Uterus (tissue), 4 donors: ENCODE data around the gene FRMD8. TPM values are rescaled to one million over a fixed set of nuclear protein-coding genes. Genes with fewer than 3 reads are reported as not detected.

Source experiments
- DNase-seq, 2 donors: peaks; one replicate each; pipeline ENCODE4 v3.0.0-alpha.2; 2019 to 2020
- H3K27ac ChIP-seq, 2 donors: fragments of 200-600 bp; sonication (generic); 1 replicate in 1 of 2; 2 replicates in 1 of 2; pipeline ENCODE4 v1.5.1; 2016 to 2018
- H3K27me3 ChIP-seq, 2 donors: fragments of 200-600 bp; sonication (generic); one replicate each; pipeline ENCODE4 v1.5.1; 2018 to 2019; ENCODE audit warnings: control low read depth in 1 of 2
- H3K36me3 ChIP-seq, 2 donors: fragments of 200-600 bp; sonication (generic); one replicate each; pipeline ENCODE4 v1.5.1; 2019; ENCODE audit warnings: control low read depth in 1 of 2
- H3K4me1 ChIP-seq, 2 donors: fragments of 200-600 bp; sonication (generic); one replicate each; pipeline ENCODE4 v1.5.1; 2018 to 2019; ENCODE audit warnings: control low read depth in 1 of 2
- H3K4me3 ChIP-seq, 2 donors: fragments of 200-600 bp; sonication (generic); 1 replicate in 1 of 2; 2 replicates in 1 of 2; pipeline ENCODE4 v1.5.1; 2018 to 2019; ENCODE audit warnings: mild to moderate bottlenecking in 1 of 2
- H3K9me3 ChIP-seq, 2 donors: fragments of 200-600 bp; sonication (generic); one replicate each; pipeline ENCODE4 v1.5.1; 2019; ENCODE audit warnings: control low read depth in 1 of 2
- CTCF ChIP-seq, 4 experiments: fragments of 200-600 bp in 2 of 4; fragments of 450-650 bp in 2 of 4; sonication (generic) in 2 of 4; IDR thresholded peaks; one replicate each; pipeline ENCODE4 v1.5.1; 2016 to 2019; ENCODE audit warnings: antibody characterized with exemption in 4 of 4, mild to moderate bottlenecking in 2 of 4, moderate library complexity in 1 of 4
- POLR2A ChIP-seq, 2 donors: fragments of 450-650 bp; IDR thresholded peaks; one replicate each; pipeline ENCODE4 v1.6.1; 2016; ENCODE audit warnings: antibody characterized with exemption in 2 of 2, mild to moderate bottlenecking in 1 of 2, moderate library complexity in 1 of 2
- intact Hi-C: fragments of 100-400 bp; cut with DNase I; formaldehyde crosslinking; loops from one replicate; pipeline ENCODE4 v1.15.1; 2023; ENCODE audit warnings: low total_unique reads
- total RNA-seq, 4 donors: library from RNA; depleted of rRNA in 3 of 4; stranded (reverse); fragments of >200 nt in 3 of 4; gene quantifications; one replicate each; pipeline versions ENCODE4 v1.1.0 to v1.2.4, GENCODE V29; 2014 to 2023
- donor health status: DM: yes; HTN: yes; CAD: no.

Gene FRMD8
- total RNA-seq, 4 donors from 2014 or later, result 15.9 to 160 (median 41.5) TPM

- H3K9me3 ChIP-seq, result no peaks in the 10 kb centered on the region
- TF ChIP-seq CTCF (IDR thresholded peaks at IDR 0.05), result no peak
- TF ChIP-seq POLR2A (IDR thresholded peaks at IDR 0.05), result peak in 1 of 2 donors; percentile 12
- peaks cover 13 to 17% of the 10 kb centered on the region in 2 donors for H3K4me1 ChIP-seq
- H3K36me3 ChIP-seq, result no peaks in the 10 kb centered on the region
- H3K4me3 ChIP-seq, result peak overlapping the region; percentile 17 to 41
- DNase-seq, result no peak
- H3K27me3 ChIP-seq, result no peaks in the 10 kb centered on the region
- H3K27ac ChIP-seq, result peak overlapping the region; percentile 95 to 97
- intact Hi-C loops, result loop anchor here (5.0 kb wide), 1 partner anchor 36 kb away; no protein-coding TSS in a partner anchor
Measured at GRCh38 chr11:65381716-65382032, 4.8 kb upstream of the FRMD8 start.

DNA sequence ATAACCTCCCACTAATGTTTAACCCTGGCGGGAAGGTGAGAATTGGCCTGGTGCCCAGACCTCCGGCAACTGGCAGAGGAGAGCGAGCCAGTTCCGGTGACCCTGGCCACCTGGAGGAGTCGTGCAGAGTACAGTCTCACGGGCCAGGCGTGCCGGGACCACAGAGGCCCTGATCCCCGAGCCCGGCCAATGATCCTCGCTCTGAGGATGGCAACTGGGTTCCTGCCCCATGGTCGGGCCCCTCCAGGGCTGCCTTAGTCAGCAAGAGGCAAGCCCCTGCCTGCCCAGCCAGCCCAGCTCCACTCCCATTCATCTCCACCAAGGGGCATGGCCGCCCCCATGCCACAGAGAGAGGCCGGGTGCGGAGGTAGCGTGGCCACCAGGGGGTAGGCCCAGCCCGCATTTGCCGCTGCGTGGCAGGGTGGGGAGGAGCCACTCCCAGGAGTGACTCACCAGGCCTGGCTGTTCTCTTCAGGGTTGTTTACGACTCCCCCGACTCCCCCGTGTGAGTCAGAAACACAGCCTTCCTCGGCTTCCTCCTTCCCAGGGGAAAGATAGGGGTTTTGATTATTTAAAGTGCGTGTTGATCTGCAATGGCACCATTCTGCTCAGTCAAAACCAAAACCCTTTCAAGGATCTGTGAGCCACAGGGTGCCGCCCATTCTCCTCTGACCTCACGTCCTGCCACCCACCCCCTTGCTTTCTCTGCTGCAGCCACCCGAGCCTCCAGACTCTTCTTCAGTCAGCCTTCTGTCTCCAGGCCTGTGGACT, 4.2 kb upstream of the FRMD8 start, which contains the start of gene SLC25A45:
Gene SLC25A45 (minus strand): TSS at position 614 of the 771 bp plus-strand sequence. CDS start 695 bp downstream, outside the sequence.
- peaks cover 13 to 17% of the 10 kb centered on the region in 2 donors for H3K4me1 ChIP-seq
- H3K9me3 ChIP-seq, result no peaks in the 10 kb centered on the region
- H3K27me3 ChIP-seq, result no peaks in the 10 kb centered on the region
- DNase-seq, result peak; percentile 94 to 98
- H3K36me3 ChIP-seq, result no peaks in the 10 kb centered on the region
- peak within 1 kb of the TSS; percentile 23 to 41 for H3K4me3 ChIP-seq
- H3K27ac ChIP-seq, result peak within 1 kb of the TSS; percentile 95 to 97
- TF ChIP-seq POLR2A (IDR thresholded peaks at IDR 0.05), result peak; percentile 72 to 83
- peak; percentile 91 to 99 (median 98) for TF ChIP-seq CTCF (IDR thresholded peaks at IDR 0.05)
- intact Hi-C loops, result loop anchor here (5.0 kb wide), 1 partner anchor 35 kb away; no protein-coding TSS in a partner anchor

DNA sequence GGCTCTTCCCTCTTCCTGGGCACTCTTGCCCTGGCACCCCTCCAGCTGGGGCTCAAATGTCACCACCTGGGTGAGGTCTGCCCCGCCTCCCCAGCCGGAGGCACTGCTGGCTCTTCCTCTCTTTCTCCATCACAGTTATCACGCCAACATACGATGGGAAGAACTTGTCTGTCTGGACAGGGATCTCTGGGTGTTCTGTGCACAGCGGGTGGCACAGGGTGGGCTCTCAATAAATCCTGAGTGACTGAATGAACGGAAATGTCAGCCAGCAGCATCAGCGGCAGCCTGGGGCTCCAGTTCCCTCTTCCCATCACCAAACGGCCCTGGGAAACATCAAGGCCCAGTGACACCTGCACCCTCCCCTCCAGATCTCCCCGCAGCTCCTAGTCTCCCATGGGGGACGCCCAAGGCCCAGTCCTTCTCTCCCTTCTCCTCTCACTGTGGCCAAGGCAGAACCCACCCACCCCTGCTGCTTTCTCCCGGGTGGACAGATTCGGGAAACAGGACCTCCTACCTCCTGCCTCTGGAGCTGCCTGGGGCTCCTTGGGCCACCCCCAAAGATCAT, 3.6 kb upstream of the FRMD8 start:
- Histone ChIP-seq H3K27me3 (no peaks in the 10 kb centered on the region), H3K9me3 (no peaks in the 10 kb centered on the region), H3K4me3 (peak overlapping the region; percentile 23 to 41), H3K36me3 (no peaks in the 10 kb centered on the region), H3K4me1 (peaks cover 13 to 22% of the 10 kb centered on the region in 2 donors), H3K27ac (peak overlapping the region; percentile 95 to 97)
- intact Hi-C loops, result loop anchor here (5.0 kb wide), 1 partner anchor 34 kb away; no protein-coding TSS in a partner anchor
- TF ChIP-seq POLR2A (IDR thresholded peaks at IDR 0.05), result peak in 1 of 2 donors; percentile 5
- no peak for TF ChIP-seq CTCF (IDR thresholded peaks at IDR 0.05)
- DNase-seq, result no peak

DNA sequence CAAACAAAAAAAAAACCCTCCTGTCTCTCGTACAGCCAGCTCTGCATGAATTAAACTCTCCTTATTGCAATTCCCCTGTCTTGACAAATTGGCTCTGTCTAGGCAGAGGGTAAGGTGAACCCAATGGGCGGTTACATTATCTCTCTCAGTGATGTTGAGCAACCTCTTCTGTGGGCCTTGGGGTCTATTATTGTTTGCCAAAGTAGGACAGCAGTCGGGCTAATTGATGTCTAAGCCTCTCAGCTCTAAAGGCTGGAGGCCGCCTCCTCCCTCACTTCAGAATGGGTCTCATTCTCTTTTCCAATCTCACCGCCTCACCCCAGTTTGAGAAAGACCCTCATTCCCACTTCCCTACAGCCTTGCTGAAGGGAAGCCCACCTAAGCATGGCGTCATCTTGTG, 2.7 kb upstream of the FRMD8 start:
- Histone ChIP-seq H3K4me3 (no peak overlapping the region), H3K27ac (peak overlapping the region; percentile 95 to 97), H3K4me1 (peaks cover 13 to 23% of the 10 kb centered on the region in 2 donors), H3K36me3 (no peaks in the 10 kb centered on the region), H3K27me3 (no peaks in the 10 kb centered on the region), H3K9me3 (no peaks in the 10 kb centered on the region)
- no peak for DNase-seq
- intact Hi-C loops, result loop anchor here (5.0 kb wide), 1 partner anchor 34 kb away; no protein-coding TSS in a partner anchor
- TF ChIP-seq POLR2A (IDR thresholded peaks at IDR 0.05) (no peak), CTCF (IDR thresholded peaks at IDR 0.05) (no peak)
